Smooth muscle cell (in vitro differentiated cells): ENCODE data around the gene GRIK3. TPM values are rescaled to one million over a fixed set of nuclear protein-coding genes. Genes with fewer than 3 reads are reported as not detected.

Source experiments
- DNase-seq: peaks from one replicate; lab custom pipeline; 2025; ENCODE audit not compliant: unreplicated experiment; lab: John Stamatoyannopoulos, UW
- H2AFZ ChIP-seq: fragments of 200-600 bp; sonication (generic); 2 replicates; pipeline ENCODE4 v1.6.0; 2016; ENCODE audit warnings: antibody characterized with exemption, low read depth, mild to moderate bottlenecking
- H3F3A ChIP-seq: fragments of 200-600 bp; sonication (generic); 2 replicates; pipeline ENCODE4 v1.6.0; 2017; ENCODE audit warnings: antibody characterized with exemption, low read depth
- H3K27ac ChIP-seq: fragments of 200-600 bp; sonication (generic); 2 replicates; pipeline ENCODE4 v1.5.1; 2016; ENCODE audit warnings: low read depth, mild to moderate bottlenecking
- H3K27me3 ChIP-seq: fragments of 200-600 bp; sonication (generic); 2 replicates; pipeline ENCODE4 v1.6.1; 2016; ENCODE audit warnings: low read depth, mild to moderate bottlenecking
- H3K36me3 ChIP-seq: fragments of 200-600 bp; sonication (generic); 2 replicates; pipeline ENCODE4 v1.5.1; 2016; ENCODE audit warnings: low read depth
- H3K4me1 ChIP-seq: fragments of 200-600 bp; sonication (generic); 2 replicates; pipeline ENCODE4 v1.5.1; 2016; ENCODE audit warnings: low read depth
- H3K4me2 ChIP-seq: fragments of 200-600 bp; sonication (generic); 2 replicates; pipeline ENCODE4 v1.6.0; 2016; ENCODE audit warnings: mild to moderate bottlenecking
- H3K4me3 ChIP-seq: fragments of 200-600 bp; sonication (generic); 2 replicates; pipeline ENCODE4 v1.5.1; 2016; ENCODE audit warnings: mild to moderate bottlenecking
- H3K79me2 ChIP-seq: fragments of 200-600 bp; sonication (generic); 2 replicates; pipeline ENCODE4 v1.6.0; 2016; ENCODE audit warnings: low read depth, mild to moderate bottlenecking
- H3K9ac ChIP-seq: fragments of 200-600 bp; sonication (generic); 2 replicates; pipeline ENCODE4 v1.6.0; 2016; ENCODE audit warnings: low read depth
- H3K9me3 ChIP-seq: fragments of 200-600 bp; sonication (generic); replicated peaks from 2 replicates; pipeline ENCODE4 v1.5.1; 2016; ENCODE audit warnings: low read depth
- H4K20me1 ChIP-seq: fragments of 200-600 bp; sonication (generic); 2 replicates; pipeline ENCODE4 v1.6.0; 2016; ENCODE audit warnings: low read depth
- WGBS: methylation state at CpG from one replicate; pipeline ENCODE4 v1.1.7; 2016; ENCODE audit warnings: low lambda C conversion rate; 5-methylcytosine and 5-hydroxymethylcytosine counted together
- polyA plus RNA-seq: library from polyadenylated mRNA; unstranded; fragments of >200 nt; fragmentation: Nextera tagmentation; extraction: Ambion mirVana; gene quantifications from 2 replicates; pipeline ENCODE4 v1.2.1, GENCODE V29; 2016
- total RNA-seq: library from RNA; depleted of rRNA; stranded (reverse); fragments of >200 nt; gene quantifications from 2 replicates; pipeline ENCODE4 v1.2.3, GENCODE V29; 2014
- TF ChIP-seq, protein P1 (sequence below): fragments of 200-600 bp; sonication (generic); IDR thresholded peaks from 2 replicates; pipeline ENCODE4 v1.5.1; 2017; ENCODE audit warnings: borderline replicate concordance, mild to moderate bottlenecking, antibody characterized with exemption; ENCODE audit not compliant: insufficient read depth, poor library complexity, severe bottlenecking

GRIK3 gene
- total and polyA plus RNA-seq, 2 experiments from 2014 or later: 0.04 TPM; not detected in 1

DNA sequence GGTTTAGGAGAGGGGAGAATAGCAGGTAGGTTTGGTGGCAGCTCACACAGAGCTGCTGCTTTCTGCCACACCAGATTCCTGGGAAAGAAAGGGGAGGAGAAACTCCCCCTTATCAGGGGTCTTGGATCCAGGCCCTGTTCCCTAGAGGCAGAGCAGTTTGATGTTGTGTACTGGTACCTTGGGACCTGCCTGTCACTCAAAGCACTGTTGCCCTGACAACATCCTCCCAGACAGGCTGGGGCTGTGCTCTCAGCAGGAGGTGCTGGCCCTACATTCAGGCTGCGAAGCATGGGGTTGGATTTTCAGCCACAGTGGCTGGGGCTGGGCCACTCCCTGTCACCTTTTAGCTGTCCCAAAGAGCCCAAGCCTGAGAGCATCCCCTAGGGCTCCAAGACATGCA, 188.0 kb downstream of the GRIK3 start:
- TF ChIP-seq, protein P1, sequence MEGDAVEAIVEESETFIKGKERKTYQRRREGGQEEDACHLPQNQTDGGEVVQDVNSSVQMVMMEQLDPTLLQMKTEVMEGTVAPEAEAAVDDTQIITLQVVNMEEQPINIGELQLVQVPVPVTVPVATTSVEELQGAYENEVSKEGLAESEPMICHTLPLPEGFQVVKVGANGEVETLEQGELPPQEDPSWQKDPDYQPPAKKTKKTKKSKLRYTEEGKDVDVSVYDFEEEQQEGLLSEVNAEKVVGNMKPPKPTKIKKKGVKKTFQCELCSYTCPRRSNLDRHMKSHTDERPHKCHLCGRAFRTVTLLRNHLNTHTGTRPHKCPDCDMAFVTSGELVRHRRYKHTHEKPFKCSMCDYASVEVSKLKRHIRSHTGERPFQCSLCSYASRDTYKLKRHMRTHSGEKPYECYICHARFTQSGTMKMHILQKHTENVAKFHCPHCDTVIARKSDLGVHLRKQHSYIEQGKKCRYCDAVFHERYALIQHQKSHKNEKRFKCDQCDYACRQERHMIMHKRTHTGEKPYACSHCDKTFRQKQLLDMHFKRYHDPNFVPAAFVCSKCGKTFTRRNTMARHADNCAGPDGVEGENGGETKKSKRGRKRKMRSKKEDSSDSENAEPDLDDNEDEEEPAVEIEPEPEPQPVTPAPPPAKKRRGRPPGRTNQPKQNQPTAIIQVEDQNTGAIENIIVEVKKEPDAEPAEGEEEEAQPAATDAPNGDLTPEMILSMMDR: no peak
- H2AFZ ChIP-seq: no peak overlapping the region
- no peak overlapping the region for H3K4me2 ChIP-seq
- H3K4me3 ChIP-seq: no peak overlapping the region
- H3K4me1 ChIP-seq: peaks cover 8% of the 10 kb centered on the region
- WGBS: 88% methylated on average over 1 of the region's 1 CpG
- H3K36me3 ChIP-seq: no peaks in the 10 kb centered on the region
- H3K9me3 ChIP-seq: no peaks in the 10 kb centered on the region
- H3K27ac ChIP-seq: no peak overlapping the region
- no peaks in the 10 kb centered on the region for H3F3A ChIP-seq
- H4K20me1 ChIP-seq: no peaks in the 10 kb centered on the region
- H3K27me3 ChIP-seq: peaks cover 22% of the 10 kb centered on the region
- no peak for DNase-seq
- no peaks in the 10 kb centered on the region for H3K79me2 ChIP-seq
- H3K9ac ChIP-seq: no peak overlapping the region

DNA sequence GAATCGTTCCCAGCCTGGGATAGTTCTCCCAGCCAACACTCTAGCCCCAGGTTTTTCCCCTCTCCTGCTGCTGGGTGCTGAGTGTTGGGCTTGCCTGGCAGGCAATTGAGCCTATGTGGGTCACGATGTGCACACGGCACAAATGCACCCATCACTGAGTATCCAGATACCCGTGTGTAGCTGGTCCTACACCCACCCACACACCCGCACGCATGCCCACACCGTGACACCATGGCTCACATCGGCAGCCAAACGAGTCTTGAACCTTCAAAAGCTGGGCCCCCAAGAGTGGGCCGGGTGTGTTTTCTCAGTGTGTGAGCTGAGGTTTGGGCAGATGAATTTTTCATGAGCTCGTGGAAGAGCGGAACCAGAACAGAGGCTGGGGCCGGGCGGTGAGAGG, 188.5 kb downstream of the GRIK3 start:
- Histone ChIP-seq H3K4me1 (peaks cover 8% of the 10 kb centered on the region), H3K9me3 (no peaks in the 10 kb centered on the region), H2AFZ (no peak overlapping the region), H4K20me1 (no peaks in the 10 kb centered on the region), H3K27ac (no peak overlapping the region), H3K79me2 (no peaks in the 10 kb centered on the region), H3F3A (no peaks in the 10 kb centered on the region), H3K4me3 (no peak overlapping the region), H3K36me3 (no peaks in the 10 kb centered on the region), H3K27me3 (peaks cover 22% of the 10 kb centered on the region), H3K4me2 (no peak overlapping the region), H3K9ac (no peak overlapping the region)
- TF ChIP-seq, protein P1: no peak
- no peak for DNase-seq
- WGBS: 86% methylated on average over 14 of the region's 14 CpGs

DNA sequence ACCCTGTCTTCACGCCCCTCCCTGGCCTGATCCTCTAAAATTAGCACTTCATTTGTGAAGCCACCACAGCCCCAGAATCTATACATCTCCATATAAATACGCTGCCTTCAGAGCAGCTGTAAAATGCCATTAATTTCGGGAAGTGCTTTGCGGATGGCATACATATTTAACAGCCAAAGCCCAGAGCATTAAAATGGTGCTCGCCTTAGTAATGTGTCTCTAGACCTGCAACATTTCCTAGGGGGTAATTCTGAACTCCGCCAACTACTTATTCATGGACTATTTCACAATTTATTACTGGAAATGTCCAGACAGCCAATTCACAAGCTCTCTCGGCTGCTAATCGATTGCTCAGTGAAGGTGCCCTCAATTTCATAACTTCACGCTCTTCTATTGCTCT, 189.4 kb downstream of the GRIK3 start:
- DNase-seq: no peak
- Histone ChIP-seq H3K27ac (no peak overlapping the region), H3K4me2 (no peak overlapping the region), H3K4me3 (no peak overlapping the region), H3K36me3 (no peaks in the 10 kb centered on the region), H3K79me2 (no peaks in the 10 kb centered on the region), H3K27me3 (peaks cover 22% of the 10 kb centered on the region), H3K4me1 (peaks cover 8% of the 10 kb centered on the region), H2AFZ (no peak overlapping the region), H3K9me3 (no peaks in the 10 kb centered on the region), H4K20me1 (no peaks in the 10 kb centered on the region), H3K9ac (no peak overlapping the region), H3F3A (no peaks in the 10 kb centered on the region)
- TF ChIP-seq, protein P1: no peak
- WGBS: 84% methylated on average over 9 of the region's 9 CpGs

DNA sequence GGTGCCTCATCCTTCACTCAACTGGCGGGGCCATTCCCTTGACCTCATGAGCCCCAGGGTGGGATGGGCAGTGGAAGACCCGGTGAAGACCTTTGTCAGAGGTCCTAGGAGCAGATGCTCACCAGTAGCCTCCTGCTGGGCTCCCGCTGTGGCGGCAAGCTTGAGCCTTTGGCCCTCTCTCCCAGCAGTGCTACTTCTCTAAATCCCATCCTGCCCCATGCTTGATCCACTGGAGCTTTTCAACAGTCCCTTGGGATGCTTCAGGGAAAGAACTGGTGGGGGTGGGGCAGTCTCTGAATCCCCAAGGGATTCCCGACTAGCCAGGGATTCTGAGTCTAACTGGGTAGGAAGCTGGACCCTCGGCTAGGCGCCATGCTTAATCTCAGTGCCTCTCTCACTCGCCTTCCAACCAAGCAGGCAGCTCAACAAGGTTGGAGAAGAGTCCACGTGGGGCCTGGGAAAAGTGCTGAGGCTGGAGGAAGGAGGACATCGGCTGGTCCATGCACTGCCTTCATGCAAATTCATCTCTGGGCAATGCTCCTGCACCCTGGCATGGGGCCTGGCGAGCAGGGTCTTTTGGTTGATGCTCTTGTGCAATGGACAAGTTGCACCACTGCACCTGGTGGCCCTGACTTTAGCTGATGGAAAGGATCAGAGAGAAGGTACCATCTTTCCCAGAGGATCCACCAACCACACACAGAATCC, 190.3 kb downstream of the GRIK3 start:
- H3K4me3 ChIP-seq: no peak overlapping the region
- 80% methylated on average over 11 of the region's 11 CpGs for WGBS
- no peak overlapping the region for H3K9ac ChIP-seq
- no peak overlapping the region for H3K27ac ChIP-seq
- H3K9me3 ChIP-seq: no peaks in the 10 kb centered on the region
- no peak for DNase-seq
- no peak overlapping the region for H3K4me2 ChIP-seq
- TF ChIP-seq, protein P1: no peak
- H3K79me2 ChIP-seq: no peaks in the 10 kb centered on the region
- no peaks in the 10 kb centered on the region for H3K36me3 ChIP-seq
- H3K27me3 ChIP-seq: peaks cover 21% of the 10 kb centered on the region
- H3F3A ChIP-seq: no peaks in the 10 kb centered on the region
- no peak overlapping the region for H2AFZ ChIP-seq
- H3K4me1 ChIP-seq: peaks cover 8% of the 10 kb centered on the region
- H4K20me1 ChIP-seq: no peaks in the 10 kb centered on the region
